Ramos (cell line): ENCODE results near the gene MGST1.
"Not testable (repeated sequence)": the region's sequence is repeated elsewhere in the genome, so short reads cannot be mapped to it uniquely, and the experiment has no call there.

Experiments
- in situ Hi-C: fragments of 300-500 bp; cut with MboI; formaldehyde crosslinking; loops from one replicate; pipeline ENCODE4 v1.14.3; 2022; ENCODE audit warnings: low sequenced_read_pairs; ENCODE audit not compliant: unreplicated experiment

The MGST1 gene

DNA sequence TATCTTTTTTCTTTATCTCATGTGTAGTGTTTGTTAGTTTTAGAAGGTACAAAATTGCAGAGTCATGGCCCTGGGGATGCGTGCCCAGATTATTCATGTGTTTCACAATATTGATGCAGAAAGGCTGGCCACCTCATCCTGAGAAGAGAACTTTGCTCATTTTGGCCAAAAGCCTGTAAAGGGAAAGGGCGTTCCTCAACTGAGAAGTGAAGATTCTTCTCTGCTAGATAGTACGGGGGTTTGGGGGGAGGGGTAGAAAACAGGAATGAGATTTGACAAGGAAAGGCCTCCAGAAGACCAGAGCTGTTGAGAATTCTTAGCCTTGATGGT lies 1.7 kb downstream of the MGST1 start:
- in situ Hi-C loops = no loop called here

- in situ Hi-C loops = loop anchor here (25.0 kb wide), 2 partner anchors 188 to 363 kb away; no protein-coding TSS in a partner anchor
Measured at GRCh38 chr12:16350682-16351081, 3.2 kb downstream of the MGST1 start.

- in situ Hi-C loops = loop anchor here (25.0 kb wide), 2 partner anchors 190 to 365 kb away; no protein-coding TSS in a partner anchor
Measured at GRCh38 chr12:16352481-16352880, 5.0 kb downstream of the MGST1 start.

GRCh38 chr12:16358878-16359277 lies 11.4 kb downstream of the MGST1 start:
- in situ Hi-C loops = loop anchor here (25.0 kb wide), 2 partner anchors 197 to 372 kb away; no protein-coding TSS in a partner anchor

DNA sequence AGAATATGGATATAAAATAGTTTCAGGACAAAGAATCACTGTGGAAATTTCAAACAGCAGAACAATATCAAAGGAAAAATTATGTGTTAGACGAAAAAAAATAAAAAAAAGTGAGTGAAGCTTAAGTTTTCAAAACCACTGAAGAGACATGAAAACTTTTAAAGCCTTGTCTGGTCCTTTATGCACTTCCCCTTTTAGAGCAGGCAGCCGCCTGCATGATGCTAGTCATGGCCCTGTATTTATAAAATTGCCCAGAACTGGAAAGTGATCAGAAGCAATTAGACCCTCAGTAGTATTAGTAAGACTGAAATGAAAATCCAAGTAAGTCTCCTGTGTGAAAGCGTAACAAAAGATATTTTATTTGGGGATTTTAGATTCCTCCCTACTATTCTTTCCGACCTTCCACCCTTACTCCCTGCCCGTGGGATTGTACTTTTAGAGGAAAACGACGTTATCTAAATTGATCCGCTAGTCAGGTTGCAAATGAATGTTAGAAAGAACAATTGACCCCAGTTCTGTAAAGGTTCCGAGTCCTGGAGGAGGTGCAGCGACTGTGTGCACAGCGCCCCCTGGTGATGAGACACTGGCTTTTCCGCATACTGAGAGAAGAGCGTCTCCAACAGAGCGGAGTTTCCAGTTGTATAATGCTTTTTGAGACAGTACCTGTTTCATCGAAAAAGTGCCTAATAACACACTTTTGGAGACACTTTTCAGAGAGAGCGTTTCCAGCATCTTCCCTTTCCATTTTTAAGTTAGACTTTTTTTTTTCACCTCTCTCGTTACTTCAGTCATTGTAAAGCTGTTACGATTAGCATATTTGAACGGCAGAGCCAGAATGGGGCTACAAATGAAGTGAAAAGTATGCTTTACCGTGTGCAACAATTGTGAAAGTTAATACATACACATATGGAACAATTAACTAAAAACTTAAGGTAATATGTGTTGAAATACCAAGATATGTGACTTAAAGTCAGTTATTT lies 12.4 kb downstream of the MGST1 start:
- in situ Hi-C loops = loop anchor here (25.0 kb wide), 2 partner anchors 198 to 373 kb away; no protein-coding TSS in a partner anchor

- in situ Hi-C loops = loop anchor here (25.0 kb wide), 2 partner anchors 199 to 374 kb away; no protein-coding TSS in a partner anchor
Measured at GRCh38 chr12:16361142-16361783, 13.8 kb downstream of the MGST1 start.

DNA sequence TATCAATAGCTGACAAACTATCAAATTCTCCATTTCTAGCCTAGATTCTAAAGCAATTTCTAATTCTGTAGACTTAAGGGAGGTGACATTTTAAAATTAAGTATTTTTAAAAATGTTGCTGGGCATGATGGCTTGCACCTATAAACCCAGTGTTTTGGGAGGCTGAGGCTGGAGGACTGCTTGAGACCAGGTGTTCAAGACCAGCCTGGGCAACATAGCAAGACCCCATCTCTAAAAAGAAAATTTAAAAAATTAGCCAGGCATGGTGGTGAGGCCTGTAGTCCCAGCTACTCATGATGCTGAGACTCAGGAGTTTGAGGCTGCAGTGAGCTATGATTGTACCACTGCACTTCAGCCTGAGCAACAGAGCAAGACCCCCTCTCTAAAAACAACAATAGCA lies 15.1 kb downstream of the MGST1 start:
- in situ Hi-C loops = loop anchor here (25.0 kb wide), 2 partner anchors 200 to 375 kb away; no protein-coding TSS in a partner anchor

DNA sequence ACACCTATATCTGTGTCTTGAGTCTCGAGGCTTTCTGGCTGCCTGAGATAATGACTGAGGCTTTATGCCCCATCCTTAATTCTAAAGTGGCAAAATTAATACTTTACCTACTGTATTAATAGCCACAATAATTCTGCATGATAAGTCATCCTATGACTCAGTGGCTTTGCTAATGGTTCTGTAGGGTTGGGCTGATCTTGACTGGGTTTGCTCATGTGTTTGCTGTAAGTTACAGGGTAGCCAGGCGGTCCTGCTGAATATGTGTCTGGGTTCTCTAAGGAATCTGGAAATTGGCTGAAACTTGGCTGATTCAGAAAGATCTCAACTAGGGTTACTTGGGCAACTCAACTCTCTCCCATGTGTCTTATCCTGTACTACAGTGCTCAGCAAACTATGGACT lies 21.7 kb downstream of the MGST1 start:
- in situ Hi-C loops = loop anchor here (25.0 kb wide), 2 partner anchors 207 to 382 kb away; no protein-coding TSS in a partner anchor

DNA sequence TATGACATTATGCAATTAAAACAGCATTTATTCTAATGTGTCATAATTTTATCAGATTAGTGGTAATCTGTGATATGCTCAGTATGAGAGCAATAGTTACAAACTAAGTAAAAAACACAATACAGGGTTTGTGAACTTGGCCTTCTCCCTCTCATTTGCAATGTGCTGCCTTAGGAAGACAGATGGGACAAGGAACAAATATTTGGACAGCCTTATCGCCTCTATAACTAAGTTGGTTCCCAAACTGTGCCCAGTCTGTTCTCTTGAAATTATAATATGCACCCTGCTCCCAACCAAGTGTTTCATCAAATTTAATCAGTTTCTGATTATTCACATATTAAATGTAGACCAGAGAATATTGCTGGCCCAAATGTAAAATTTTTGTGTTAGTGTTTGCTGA lies 22.7 kb downstream of the MGST1 start:
- in situ Hi-C loops = loop anchor here (25.0 kb wide), 2 partner anchors 208 to 383 kb away; no protein-coding TSS in a partner anchor

DNA sequence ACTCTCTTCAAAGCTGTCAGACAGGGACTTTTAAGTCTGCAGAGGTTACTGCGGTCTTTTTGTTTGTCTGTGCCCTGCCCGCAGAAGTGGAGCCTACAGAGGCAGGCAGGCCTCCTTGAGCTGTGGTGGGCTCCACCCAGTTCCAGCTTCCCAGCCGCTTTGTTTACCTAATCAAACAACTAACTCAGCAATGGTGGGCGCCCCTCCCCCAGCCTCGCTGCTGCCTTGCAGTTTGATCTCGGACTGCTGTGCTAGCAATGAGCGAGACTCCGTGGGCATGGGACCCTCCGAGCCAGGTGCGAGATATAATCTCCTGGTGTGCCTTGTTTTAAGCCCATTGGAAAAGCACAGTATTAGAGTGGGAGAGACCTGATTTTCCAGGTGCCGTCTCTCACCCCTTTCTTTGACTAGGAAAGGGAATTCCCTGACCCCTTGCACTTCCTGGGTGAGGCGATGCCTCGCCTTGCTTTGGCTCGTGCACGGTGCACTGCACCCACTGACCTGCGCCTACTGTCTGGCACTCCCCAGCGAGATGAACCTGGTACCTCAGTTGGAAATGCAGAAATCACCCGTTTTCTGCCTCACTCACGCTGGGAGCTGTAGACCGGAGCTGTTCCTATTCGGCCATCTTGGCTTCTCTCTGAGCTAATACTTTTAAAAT lies 35.3 kb downstream of the MGST1 start:
- in situ Hi-C loops = not testable (repeated sequence)

GRCh38 chr12:16384732-16385131 lies 37.3 kb downstream of the MGST1 start:
- in situ Hi-C loops = no loop called here

DNA sequence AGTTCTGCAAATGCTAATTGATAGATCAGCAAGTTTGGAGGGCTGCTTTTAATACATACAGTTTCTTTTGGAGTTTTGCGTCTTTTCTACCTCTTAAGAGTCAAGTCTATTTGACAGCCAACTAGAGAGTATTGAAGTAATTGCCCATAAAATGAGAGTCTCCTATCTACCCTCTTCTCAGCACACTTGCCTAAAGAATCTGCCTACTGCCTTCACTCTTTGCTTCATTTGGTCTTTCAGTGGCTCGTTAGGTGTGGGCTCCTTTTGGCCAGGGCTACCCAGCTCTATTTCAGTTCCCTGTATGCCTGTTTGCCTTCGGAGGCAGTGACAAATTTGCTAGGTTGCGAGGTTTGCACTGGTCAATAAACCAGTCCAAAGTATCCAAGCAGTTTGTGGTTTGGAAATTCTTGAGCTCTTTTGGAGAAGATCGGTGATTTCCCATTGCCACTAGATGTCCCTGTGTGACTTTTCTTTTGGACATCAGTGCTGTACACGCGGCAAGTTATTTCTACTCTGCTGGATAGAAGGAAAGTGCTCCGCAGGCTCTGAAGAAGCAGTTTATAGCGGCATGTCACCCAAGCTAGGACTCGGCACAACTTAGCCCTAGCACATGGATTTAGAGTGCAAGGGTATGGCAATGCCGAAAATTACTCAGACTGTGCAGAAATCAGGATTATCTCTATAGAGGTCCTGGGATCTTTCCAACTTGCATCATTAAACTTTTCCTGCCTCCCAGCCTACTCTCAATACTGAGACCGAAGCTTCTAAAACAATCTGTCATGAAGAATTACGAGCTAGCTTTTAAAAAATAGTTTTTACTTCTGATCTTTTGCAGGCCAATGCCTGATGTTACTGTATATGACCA lies 38.6 kb downstream of the MGST1 start:
- in situ Hi-C loops = no loop called here

- in situ Hi-C loops = no loop called here
Measured at GRCh38 chr12:16387919-16388318, 40.5 kb downstream of the MGST1 start.

GRCh38 chr12:16389594-16389993 lies 42.1 kb downstream of the MGST1 start:
- in situ Hi-C loops = no loop called here

DNA sequence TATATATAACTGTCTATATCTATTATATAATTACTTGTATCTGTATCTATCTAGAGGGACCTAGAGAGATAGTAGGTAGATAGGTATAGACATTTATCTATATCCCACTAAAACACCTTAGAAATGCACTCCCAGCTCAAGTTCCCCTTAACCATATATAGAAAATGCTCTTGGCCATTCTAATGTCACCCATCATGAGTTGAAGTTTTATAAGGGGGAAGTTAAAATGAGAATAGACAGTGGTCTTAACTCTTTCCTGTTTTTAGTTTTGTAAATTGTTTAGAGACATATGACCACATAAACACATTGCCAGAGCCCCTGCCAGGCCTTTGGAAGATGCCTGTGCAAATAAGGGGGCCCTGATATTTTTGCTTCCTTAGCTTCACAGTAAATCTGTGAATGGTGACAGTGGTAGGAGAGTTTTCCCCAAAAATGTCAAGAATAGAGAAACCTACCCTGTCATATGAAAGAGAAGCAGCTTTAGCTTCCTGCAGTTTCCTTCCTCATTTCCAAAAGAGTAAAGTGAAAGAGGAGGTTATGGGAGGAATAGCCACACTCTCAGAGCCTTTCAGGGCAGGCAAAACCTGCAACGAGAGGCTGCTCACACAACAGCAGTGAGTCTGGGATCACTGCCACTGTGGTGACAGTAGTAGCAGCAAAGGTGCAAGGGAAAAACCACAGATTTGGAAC lies 45.5 kb downstream of the MGST1 start:
- in situ Hi-C loops = no loop called here

DNA sequence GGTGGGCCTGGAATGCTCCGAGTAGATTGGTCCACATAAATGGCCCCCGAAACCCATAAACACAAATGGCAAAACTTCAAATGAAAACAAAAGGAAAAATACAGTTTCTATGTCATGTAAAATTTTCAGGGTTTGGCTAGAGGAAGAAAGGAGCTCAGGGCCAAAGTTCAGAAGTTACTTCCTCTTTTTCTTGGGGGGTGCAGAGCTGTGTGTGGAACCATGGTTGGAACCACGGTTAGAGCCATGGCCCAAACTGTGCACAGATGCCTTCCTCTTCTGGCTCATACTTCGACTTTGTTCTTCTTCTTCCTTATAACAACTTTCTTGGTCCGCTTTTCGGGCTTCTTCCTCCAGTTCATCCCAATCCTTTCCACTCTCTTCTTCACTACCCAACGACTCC lies 51.7 kb downstream of the MGST1 start:
- in situ Hi-C loops = no loop called here

DNA sequence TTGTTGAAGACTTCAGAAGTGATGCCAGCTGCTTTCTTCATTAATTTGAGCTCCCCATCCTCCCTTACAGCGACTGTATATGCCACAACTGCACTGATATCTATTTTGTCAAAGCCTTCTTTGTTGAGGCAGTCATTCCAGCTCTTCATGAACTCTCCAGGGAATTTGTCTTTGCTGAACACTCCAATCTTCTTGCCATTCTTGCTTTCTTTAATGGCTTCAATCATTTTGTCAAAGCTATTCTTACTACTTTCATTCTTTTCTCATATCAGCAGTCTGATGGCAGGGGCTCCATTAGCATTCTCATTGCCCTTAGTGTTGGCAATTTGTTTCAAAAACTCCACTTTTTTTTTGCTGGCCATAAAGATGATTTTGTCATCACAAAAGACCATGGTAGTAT lies 54.4 kb downstream of the MGST1 start:
- in situ Hi-C loops = not testable (repeated sequence)

DNA sequence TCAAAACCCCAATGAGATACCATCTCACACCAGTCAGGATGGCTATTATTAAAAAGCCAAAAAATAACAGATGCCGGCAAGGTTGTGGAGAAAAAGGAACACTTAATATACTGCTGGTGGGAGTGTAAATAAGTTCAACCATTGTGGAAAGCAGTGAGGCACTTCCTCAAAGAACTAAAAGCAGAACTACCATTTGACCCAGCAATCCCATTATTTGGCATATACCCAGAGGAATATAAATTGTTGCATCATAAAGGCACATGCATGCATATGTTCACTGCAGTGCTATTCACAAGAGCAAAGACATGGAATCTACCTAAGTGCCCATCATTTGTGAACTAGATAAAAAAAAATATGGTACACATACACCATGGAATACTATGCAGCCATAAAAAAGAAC lies 59.9 kb downstream of the MGST1 start:
- in situ Hi-C loops = no loop called here
